Stimulated activated CD8-positive, alpha-beta memory T cell treated with anti-CD3 and anti-CD28 coated beads, Interleukin-4, amount 100 ng/mL, for 4 hours (primary cell): Measurements from ENCODE around the gene PTGR3.

ENCODE experiments used
- DNase-seq, 2 donors: peaks; one replicate each; pipeline ENCODE4 v3.0.0-alpha.2; 2020; ENCODE audit warnings: low read depth in 2 of 2, low spot score in 1 of 2

Gene PTGR3

GRCh38 chr18:75172299-75173124 is 36.4 kb downstream of the PTGR3 start:
- no peak for DNase-seq

- no peak for DNase-seq
Observed at GRCh38 chr18:75170916-75171315, 38.0 kb downstream of the PTGR3 start.

- no peak for DNase-seq
Observed at GRCh38 chr18:75170022-75170789, 38.7 kb downstream of the PTGR3 start.

GRCh38 chr18:75169411-75169810 is 39.5 kb downstream of the PTGR3 start:
- no peak for DNase-seq

- no peak for DNase-seq
Observed at GRCh38 chr18:75168619-75169018, 40.3 kb downstream of the PTGR3 start.

GRCh38 chr18:75167759-75168618 is 41.0 kb downstream of the PTGR3 start:
- no peak for DNase-seq

GRCh38 chr18:75167137-75167536 is 41.8 kb downstream of the PTGR3 start:
- DNase-seq: no peak

- no peak for DNase-seq
Observed at GRCh38 chr18:75165926-75166325, 43.0 kb downstream of the PTGR3 start.

GRCh38 chr18:75164479-75164878 is 44.5 kb downstream of the PTGR3 start:
- no peak for DNase-seq

- DNase-seq: no peak
Observed at GRCh38 chr18:75163736-75164135, 45.2 kb downstream of the PTGR3 start.

- DNase-seq: no peak
Observed at GRCh38 chr18:75162978-75163377, 46.0 kb downstream of the PTGR3 start.

- no peak for DNase-seq
Observed at GRCh38 chr18:75162467-75162866, 46.5 kb downstream of the PTGR3 start.

- no peak for DNase-seq
Observed at GRCh38 chr18:75161256-75162028, 47.5 kb downstream of the PTGR3 start.

- DNase-seq: no peak
Observed at GRCh38 chr18:75160364-75160763, 48.6 kb downstream of the PTGR3 start.

- no peak for DNase-seq
Observed at GRCh38 chr18:75159646-75160356, 49.1 kb downstream of the PTGR3 start.

- DNase-seq: no peak
Observed at GRCh38 chr18:75159238-75159518, 49.8 kb downstream of the PTGR3 start.
